COLO668 (cell line): ENCODE results near the gene SIK3.
"Not testable (repeated sequence)": the region's sequence is repeated elsewhere in the genome, so short reads cannot be mapped to it uniquely, and the experiment has no call there.

Experiments
- DNase-seq: peaks from one replicate; lab custom pipeline; 2025; ENCODE audit not compliant: unreplicated experiment; lab: John Stamatoyannopoulos, UW

SIK3 gene

GRCh38 chr11:116807601-116808261, 290.5 kb downstream of the SIK3 start:
- DNase-seq, result no peak

- DNase-seq, result no peak
Observed at GRCh38 chr11:116804001-116804400, 294.2 kb downstream of the SIK3 start.

DNA sequence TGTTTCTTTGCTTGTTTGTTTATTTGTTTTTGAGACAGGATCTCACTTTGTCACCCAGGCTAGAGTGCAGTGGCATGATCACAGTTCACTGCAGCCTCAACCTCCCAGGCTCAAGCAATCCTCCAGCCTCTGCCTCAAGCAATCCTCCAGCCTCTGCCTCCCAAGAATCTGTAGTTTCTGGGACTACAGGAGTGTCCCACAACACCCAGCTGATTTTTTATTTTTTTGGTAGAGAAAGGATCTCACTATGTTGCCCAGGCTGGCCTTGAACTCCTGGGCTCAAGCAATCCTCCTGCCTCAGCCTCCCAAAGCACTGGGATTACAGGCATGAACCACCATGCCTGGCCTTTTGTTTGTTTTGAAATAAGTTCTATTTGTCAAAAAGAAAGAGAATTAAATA, 296.6 kb downstream of the SIK3 start:
- not testable (repeated sequence) for DNase-seq

- no peak for DNase-seq
Observed at GRCh38 chr11:116800610-116801009, 297.6 kb downstream of the SIK3 start.

DNA sequence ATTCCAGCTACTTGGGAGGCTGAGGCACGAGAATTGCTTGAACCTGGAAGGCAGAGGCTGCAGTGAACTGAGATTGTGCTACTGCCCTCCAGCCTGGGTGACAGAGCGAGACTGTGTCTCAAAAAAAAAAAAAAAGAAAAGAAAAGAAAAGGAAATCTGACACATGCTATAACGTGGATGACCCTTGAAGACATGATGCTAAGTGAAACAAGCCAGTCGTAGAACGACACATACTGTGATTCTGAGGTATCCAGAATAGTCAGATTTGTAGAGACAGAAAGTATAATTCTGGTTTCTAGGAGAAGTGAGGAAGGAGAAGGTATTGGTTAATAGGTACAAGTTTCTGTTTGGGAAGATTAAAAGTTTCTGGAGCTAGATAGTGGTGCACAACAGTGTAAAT, 299.9 kb downstream of the SIK3 start:
- no peak for DNase-seq

DNA sequence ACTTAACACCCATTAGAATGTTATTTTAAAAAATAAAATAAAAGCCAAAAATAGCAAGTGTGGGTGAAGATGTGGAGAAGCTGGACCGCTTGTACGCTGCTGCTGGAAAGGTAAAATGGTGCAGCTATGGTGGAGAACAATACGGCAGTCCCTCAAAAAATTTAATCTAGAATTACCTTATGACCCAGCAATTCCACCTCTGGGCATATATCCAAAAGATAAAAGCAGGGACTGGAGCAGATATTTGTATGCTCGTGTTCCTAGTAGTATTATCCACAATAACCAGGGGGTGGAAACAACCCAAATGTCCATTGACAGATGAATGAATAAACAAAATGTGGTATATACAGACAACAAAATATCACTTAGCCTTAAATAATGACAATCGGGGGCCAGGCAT, 300.4 kb downstream of the SIK3 start:
- no peak for DNase-seq

DNA sequence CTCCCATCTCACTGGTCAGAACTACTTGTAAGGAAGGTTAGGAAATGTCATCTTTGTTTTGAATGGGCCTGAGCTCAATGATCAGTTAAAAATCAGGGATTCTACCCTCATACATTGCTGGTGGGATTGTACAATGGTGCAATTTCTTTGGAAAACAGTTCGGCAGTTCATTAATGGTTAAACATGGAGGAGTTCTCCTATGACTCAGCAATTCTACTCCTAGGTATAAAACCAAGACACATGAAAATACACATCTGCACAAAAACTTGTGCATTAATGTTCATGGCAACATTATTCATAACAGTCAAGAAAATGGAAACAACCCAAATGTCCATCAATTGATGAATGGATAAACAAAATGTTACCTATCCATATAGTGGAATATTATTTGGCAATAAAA, 301.7 kb downstream of the SIK3 start:
- no peak for DNase-seq

DNA sequence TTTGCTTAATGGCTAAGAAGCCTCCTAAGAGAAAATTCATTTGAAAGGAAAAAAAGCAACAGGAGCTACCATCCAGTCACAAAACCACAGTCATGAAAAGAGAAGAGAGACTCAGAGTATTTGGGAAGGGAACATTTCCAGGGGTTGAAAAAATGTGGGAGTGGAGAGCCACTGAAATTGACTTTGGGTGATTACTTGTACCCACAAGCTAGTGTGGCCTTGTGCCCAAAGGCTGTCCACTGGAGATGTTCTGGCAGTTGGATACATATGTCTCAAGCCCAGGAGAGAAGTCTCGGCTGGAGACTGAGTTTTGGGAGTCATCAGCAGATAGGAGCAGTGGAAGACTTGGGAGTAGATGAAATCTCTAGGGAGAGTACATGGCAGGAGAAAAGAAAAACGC, 303.4 kb downstream of the SIK3 start:
- DNase-seq, result no peak

DNA sequence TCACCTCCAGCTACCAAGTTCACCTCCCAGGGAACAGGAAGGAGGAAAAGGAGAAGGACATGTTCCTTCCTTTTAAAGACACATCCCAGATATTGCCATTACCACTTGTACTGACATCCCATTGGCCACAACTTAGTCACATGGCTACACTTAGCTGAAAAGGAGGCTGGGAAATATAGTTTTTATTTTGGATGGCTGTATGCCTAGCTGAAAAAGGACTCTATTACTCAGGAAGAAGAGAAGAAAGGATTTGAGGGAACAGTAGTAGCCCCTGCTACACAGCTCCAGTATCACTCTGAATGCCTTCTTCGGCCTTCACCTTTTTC, 304.5 kb downstream of the SIK3 start:
- no peak for DNase-seq
